ENCODE data around the gene ARID3B. TPM values are rescaled to one million over a fixed set of nuclear protein-coding genes. Genes with fewer than 3 reads are reported as not detected.

Gene ARID3B
- total RNA-seq, 4 donors from 2014 or later = 3.6 to 6.8 (median 6.7) TPM

- H3K27me3 ChIP-seq = no peaks in the 10 kb centered on the region
- WGBS = 95% methylated on average over 3 of the region's 3 CpGs
- no peaks in the 10 kb centered on the region for H3K4me1 ChIP-seq
- peaks cover 0 to 7% (median 2%) of the 10 kb centered on the region in 4 donors for H3K36me3 ChIP-seq
- TF ChIP-seq EP300 (IDR thresholded peaks at IDR 0.05) (no peak), POLR2AphosphoS5 (IDR thresholded peaks at IDR 0.05) (no peak), POLR2A (IDR thresholded peaks at IDR 0.05; ENCODE audit: low read depth) (no peak), CTCF (IDR thresholded peaks at IDR 0.05) (no peak)
- no peak overlapping the region for H3K27ac ChIP-seq (replicated peaks in 1 of 4)
- DNase-seq (ENCODE audit: extremely low spot score) = no peak
- H3K9me3 ChIP-seq = no peaks in the 10 kb centered on the region
- intact Hi-C loops (cut with DNase I) = no loop called here
- no peak overlapping the region for H3K4me3 ChIP-seq
Observed at GRCh38 chr15:74563442-74563841, 22.4 kb downstream of the ARID3B start.

GRCh38 chr15:74564182-74564581, 23.2 kb downstream of the ARID3B start:
- H3K4me1 ChIP-seq = no peaks in the 10 kb centered on the region
- TF ChIP-seq EP300 (IDR thresholded peaks at IDR 0.05) (no peak), POLR2AphosphoS5 (IDR thresholded peaks at IDR 0.05) (no peak), POLR2A (IDR thresholded peaks at IDR 0.05; ENCODE audit: low read depth) (no peak), CTCF (IDR thresholded peaks at IDR 0.05) (no peak)
- 100% methylated on average over 1 of the region's 1 CpG for WGBS
- intact Hi-C loops (cut with DNase I) = no loop called here
- no peaks in the 10 kb centered on the region for H3K27me3 ChIP-seq
- no peaks in the 10 kb centered on the region for H3K9me3 ChIP-seq
- no peak overlapping the region for H3K27ac ChIP-seq (replicated peaks in 1 of 4)
- H3K36me3 ChIP-seq = peaks cover 0 to 7% (median 2%) of the 10 kb centered on the region in 4 donors
- DNase-seq (ENCODE audit: extremely low spot score) = no peak
- H3K4me3 ChIP-seq = no peak overlapping the region

- DNase-seq (ENCODE audit: extremely low spot score) = no peak
- intact Hi-C loops (cut with DNase I) = no loop called here
- no peaks in the 10 kb centered on the region for H3K9me3 ChIP-seq
Observed at GRCh38 chr15:74565381-74566085, 24.5 kb downstream of the ARID3B start.

GRCh38 chr15:74568594-74568993, 27.6 kb downstream of the ARID3B start:
- H3K27ac ChIP-seq (replicated peaks in 1 of 4) = no peak overlapping the region
- TF ChIP-seq EP300 (IDR thresholded peaks at IDR 0.05) (no peak), CTCF (IDR thresholded peaks at IDR 0.05) (no peak), POLR2AphosphoS5 (IDR thresholded peaks at IDR 0.05) (no peak), POLR2A (IDR thresholded peaks at IDR 0.05; ENCODE audit: low read depth) (no peak)
- H3K4me1 ChIP-seq = peaks cover 12 to 19% (median 17%) of the 10 kb centered on the region in 4 donors
- H3K9me3 ChIP-seq = no peaks in the 10 kb centered on the region
- DNase-seq (ENCODE audit: extremely low spot score) = no peak
- H3K4me3 ChIP-seq = no peak overlapping the region
- WGBS = 75% methylated on average over 1 of the region's 1 CpG
- intact Hi-C loops (cut with DNase I) = no loop called here
- H3K36me3 ChIP-seq = peaks cover 4 to 16% (median 14%) of the 10 kb centered on the region in 4 donors
- no peaks in the 10 kb centered on the region for H3K27me3 ChIP-seq

More at GRCh38 chr15:74565381-74566085, 24.5 kb downstream of the ARID3B start:
- H3K36me3 ChIP-seq = peaks cover 0 to 7% (median 2%) of the 10 kb centered on the region in 4 donors
- H3K27me3 ChIP-seq = no peaks in the 10 kb centered on the region
- peaks cover 5 to 13% (median 10%) of the 10 kb centered on the region in 4 donors for H3K4me1 ChIP-seq
- 52% methylated on average over 2 of the region's 2 CpGs for WGBS
- no peak overlapping the region for H3K4me3 ChIP-seq
- H3K27ac ChIP-seq (replicated peaks in 1 of 4) = no peak overlapping the region
- TF ChIP-seq EP300 (IDR thresholded peaks at IDR 0.05) (no peak), POLR2A (IDR thresholded peaks at IDR 0.05; ENCODE audit: low read depth) (no peak), CTCF (IDR thresholded peaks at IDR 0.05) (no peak), POLR2AphosphoS5 (IDR thresholded peaks at IDR 0.05) (no peak)
